Stomach (tissue), 9 donors: ENCODE data around the gene ATP6V1G2. TPM values are rescaled to one million over a fixed set of nuclear protein-coding genes. Genes with fewer than 3 reads are reported as not detected.
A peak's percentile ranks its signal among the peaks of the same experiment; 100 is the strongest.

Source experiments
- DNase-seq, 2 donors: peaks; one replicate each; pipeline versions ENCODE4 v3.0.0 to v3.0.0-alpha.2; 2013 to 2019
- H3K27ac ChIP-seq, 5 donors: fragments of 200-600 bp in 4 of 5; sonication (generic) in 4 of 5; one replicate each; pipeline ENCODE4 v1.5.1; 2013 to 2019; ENCODE audit warnings: mild to moderate bottlenecking in 1 of 5, moderate library complexity in 1 of 5
- H3K27me3 ChIP-seq, 3 donors: fragments of 200-600 bp; sonication (generic); one replicate each; pipeline ENCODE4 v1.5.1; 2017 to 2019; ENCODE audit warnings: mixed run types in 1 of 3
- H3K36me3 ChIP-seq, 4 donors: fragments of 200-600 bp; sonication (generic); 1 replicate in 3 of 4; 2 replicates in 1 of 4; pipeline ENCODE4 v1.5.1; 2016 to 2019
- H3K4me1 ChIP-seq, 4 donors: fragments of 200-600 bp; sonication (generic); one replicate each; pipeline ENCODE4 v1.5.1; 2016 to 2019
- H3K4me3 ChIP-seq, 4 donors: fragments of 200-600 bp; sonication (generic) in 3 of 4; one replicate each; pipeline ENCODE4 v1.5.1; 2016 to 2019; ENCODE audit warnings: mild to moderate bottlenecking in 1 of 4
- H3K9me3 ChIP-seq, 4 donors: fragments of 200-600 bp; sonication (generic); one replicate each; pipeline ENCODE4 v1.5.1; 2016 to 2019
- EP300 ChIP-seq: sonication (generic); formaldehyde crosslinking; IDR thresholded peaks from one replicate; pipeline ENCODE4 v1.6.1; 2017; ENCODE audit warnings: antibody characterized with exemption
- POLR2A ChIP-seq, 4 donors: fragments of 450-650 bp; IDR thresholded peaks; one replicate each; pipeline ENCODE4 v1.6.1; 2016; ENCODE audit warnings: antibody characterized with exemption in 4 of 4, control low read depth in 2 of 4, mild to moderate bottlenecking in 1 of 4, moderate library complexity in 1 of 4
- POLR2AphosphoS5 ChIP-seq, 3 donors: sonication (generic); formaldehyde crosslinking; IDR thresholded peaks; one replicate each; pipeline ENCODE4 v1.6.1; 2016; ENCODE audit warnings: antibody characterized with exemption in 3 of 3
- WGBS, 5 donors: extraction: QIAGEN DNeasy Blood & Tissue Kit in 3 of 5; methylation state at CpG; one replicate each; pipeline versions ENCODE4 v1.1.5 to v1.1.7; 2013 to 2018; 5-methylcytosine and 5-hydroxymethylcytosine counted together
- intact Hi-C: fragments of 100-400 bp; cut with DNase I; formaldehyde crosslinking; loops from one replicate; pipeline ENCODE4 v1.15.1; 2023; ENCODE audit warnings: low total_unique reads
- polyA plus RNA-seq, 3 donors: library from polyadenylated mRNA; stranded (reverse); fragments of 200-250 nt; gene quantifications; one replicate each; pipeline ENCODE4 v1.2.3, GENCODE V29; 2013
- total RNA-seq, 5 donors: library from RNA; depleted of rRNA; stranded (reverse); fragments of >200 nt; gene quantifications; one replicate each; pipeline versions ENCODE4 v1.1.0 to v1.2.3, GENCODE V29; 2014 to 2016
- TF ChIP-seq, protein P1 (sequence below), 7 experiments: fragments of 450-650 bp in 4 of 7; fragments of 200-600 bp in 3 of 7; sonication (generic) in 3 of 7; IDR thresholded peaks; one replicate each; pipeline ENCODE4 v1.5.1; 2016 to 2019; ENCODE audit warnings: antibody characterized with exemption in 7 of 7, control low read depth in 2 of 7, mild to moderate bottlenecking in 1 of 7
- donor health status: healthy with polysubstance abuse.
- donor health status: Bipolar disorder and iron deficiency.
- donor health status: healthy.

Gene ATP6V1G2
- total and polyA plus RNA-seq, 8 donors, result 0.87 to 4.6 (median 1.8) TPM; not detected in 2

GRCh38 chr6:31568537-31568961 is 22.1 kb upstream of the ATP6V1G2 start:
- Histone ChIP-seq H3K36me3 (no peaks in the 10 kb centered on the region), H3K4me3 (no peak overlapping the region), H3K27ac (no peak overlapping the region), H3K9me3 (no peaks in the 10 kb centered on the region), H3K4me1 (peaks cover 0 to 5% (median under 1%) of the 10 kb centered on the region in 4 donors), H3K27me3 (peaks cover 0 to 34% (median 0%) of the 10 kb centered on the region in 3 donors)
- intact Hi-C loops, result no loop called here
- peak in 1 of 2 donors; percentile 62 for DNase-seq
- WGBS, 5 donors, result 55 to 69% (median 62%) methylated on average over 3 of the region's 3 CpGs
- TF ChIP-seq POLR2AphosphoS5 (IDR thresholded peaks at IDR 0.05), result no peak
- no peak for TF ChIP-seq POLR2A (IDR thresholded peaks at IDR 0.05)
- TF ChIP-seq, protein P1, sequence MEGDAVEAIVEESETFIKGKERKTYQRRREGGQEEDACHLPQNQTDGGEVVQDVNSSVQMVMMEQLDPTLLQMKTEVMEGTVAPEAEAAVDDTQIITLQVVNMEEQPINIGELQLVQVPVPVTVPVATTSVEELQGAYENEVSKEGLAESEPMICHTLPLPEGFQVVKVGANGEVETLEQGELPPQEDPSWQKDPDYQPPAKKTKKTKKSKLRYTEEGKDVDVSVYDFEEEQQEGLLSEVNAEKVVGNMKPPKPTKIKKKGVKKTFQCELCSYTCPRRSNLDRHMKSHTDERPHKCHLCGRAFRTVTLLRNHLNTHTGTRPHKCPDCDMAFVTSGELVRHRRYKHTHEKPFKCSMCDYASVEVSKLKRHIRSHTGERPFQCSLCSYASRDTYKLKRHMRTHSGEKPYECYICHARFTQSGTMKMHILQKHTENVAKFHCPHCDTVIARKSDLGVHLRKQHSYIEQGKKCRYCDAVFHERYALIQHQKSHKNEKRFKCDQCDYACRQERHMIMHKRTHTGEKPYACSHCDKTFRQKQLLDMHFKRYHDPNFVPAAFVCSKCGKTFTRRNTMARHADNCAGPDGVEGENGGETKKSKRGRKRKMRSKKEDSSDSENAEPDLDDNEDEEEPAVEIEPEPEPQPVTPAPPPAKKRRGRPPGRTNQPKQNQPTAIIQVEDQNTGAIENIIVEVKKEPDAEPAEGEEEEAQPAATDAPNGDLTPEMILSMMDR (IDR thresholded peaks at IDR 0.05), result no peak
- TF ChIP-seq EP300, result no peak

DNA sequence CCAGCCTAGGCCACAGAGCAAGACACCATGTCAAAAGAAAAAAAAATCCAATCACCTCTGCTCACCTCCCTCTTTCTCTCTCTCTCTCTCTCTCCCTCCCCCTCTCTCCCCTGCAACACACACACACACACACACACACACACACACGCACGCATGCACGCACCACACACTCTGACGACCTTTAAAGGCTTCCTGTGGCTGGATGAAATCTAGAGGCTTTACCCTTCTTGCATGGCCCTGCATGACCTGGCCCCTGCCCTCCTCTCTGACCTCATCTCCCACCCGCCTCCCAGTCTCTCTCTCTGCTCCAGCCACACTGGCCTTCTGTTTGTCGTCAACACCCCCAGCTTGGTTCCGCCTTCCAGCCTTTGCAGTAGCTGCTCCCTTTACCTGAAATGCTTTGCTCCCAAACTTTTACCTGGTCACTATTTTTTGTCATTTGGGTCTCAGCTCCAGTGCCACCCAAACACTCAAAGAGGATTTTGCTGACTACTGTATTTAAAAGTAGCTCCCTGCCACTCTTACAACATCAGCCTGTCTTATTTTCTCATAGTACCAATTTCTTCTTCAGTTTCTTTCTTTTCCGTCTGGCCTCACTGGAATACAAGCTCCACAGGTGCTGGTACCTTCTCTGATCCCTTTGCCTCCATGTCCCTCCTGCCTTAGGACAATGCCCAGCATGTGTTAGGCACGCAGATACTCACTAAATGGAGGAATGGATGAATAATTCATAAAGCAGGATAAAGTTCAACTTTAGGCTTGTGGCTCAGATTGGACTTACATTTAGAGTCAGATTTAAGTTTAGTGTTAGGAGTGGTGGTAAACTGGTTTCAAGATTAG is 21.3 kb upstream of the ATP6V1G2 start:
- H3K27ac ChIP-seq, result no peak overlapping the region
- no peak overlapping the region for H3K4me3 ChIP-seq
- H3K36me3 ChIP-seq, result no peaks in the 10 kb centered on the region
- DNase-seq, result no peak
- peaks cover 0 to 9% (median 2%) of the 10 kb centered on the region in 4 donors for H3K4me1 ChIP-seq
- TF ChIP-seq POLR2AphosphoS5 (IDR thresholded peaks at IDR 0.05) (no peak), EP300 (no peak), POLR2A (IDR thresholded peaks at IDR 0.05) (no peak)
- TF ChIP-seq, protein P1 (IDR thresholded peaks at IDR 0.05), result no peak
- intact Hi-C loops, result no loop called here
- WGBS, 5 donors, result 33 to 46% (median 37%) methylated on average over 8 to 9 of the region's 9 CpGs
- H3K9me3 ChIP-seq, result no peaks in the 10 kb centered on the region
- H3K27me3 ChIP-seq, result peaks cover 0 to 29% (median 0%) of the 10 kb centered on the region in 3 donors

GRCh38 chr6:31560697-31561058 is 14.3 kb upstream of the ATP6V1G2 start:
- Histone ChIP-seq H3K4me1 (peaks cover 4 to 63% (median 28%) of the 10 kb centered on the region in 4 donors), H3K27me3 (peaks cover 0 to 2% (median 0%) of the 10 kb centered on the region in 3 donors), H3K36me3 (peaks cover 24 to 55% (median 49%) of the 10 kb centered on the region in 4 donors), H3K27ac (peak overlapping the region in 3 of 5 donors; percentile 64 to 82 (median 75)), H3K9me3 (no peaks in the 10 kb centered on the region), H3K4me3 (no peak overlapping the region)
- intact Hi-C loops, result no loop called here
- DNase-seq, result no peak
- TF ChIP-seq EP300 (no peak), POLR2A (IDR thresholded peaks at IDR 0.05) (no peak), POLR2AphosphoS5 (IDR thresholded peaks at IDR 0.05) (no peak)
- TF ChIP-seq, protein P1 (IDR thresholded peaks at IDR 0.05), result no peak

GRCh38 chr6:31559958-31560696 is 13.7 kb upstream of the ATP6V1G2 start:
- peaks cover 24 to 57% (median 50%) of the 10 kb centered on the region in 4 donors for H3K36me3 ChIP-seq
- TF ChIP-seq, protein P1 (IDR thresholded peaks at IDR 0.05), result no peak
- peak in 2 of 3 donors; percentile 14 to 26 for TF ChIP-seq POLR2AphosphoS5 (IDR thresholded peaks at IDR 0.05)
- peaks cover 4 to 63% (median 28%) of the 10 kb centered on the region in 4 donors for H3K4me1 ChIP-seq
- 34 to 75% (median 72%) methylated on average over 7 of the region's 7 CpGs for WGBS, 5 donors
- DNase-seq, result peak in 1 of 2 donors; percentile 62
- H3K27me3 ChIP-seq, result no peaks in the 10 kb centered on the region
- H3K27ac ChIP-seq, result peak overlapping the region in 4 of 5 donors; percentile 54 to 82 (median 70)
- no peak overlapping the region for H3K4me3 ChIP-seq
- intact Hi-C loops, result no loop called here
- H3K9me3 ChIP-seq, result no peaks in the 10 kb centered on the region
